Stimulated activated CD8-positive, alpha-beta memory T cell treated with anti-CD3 and anti-CD28 coated beads, Interleukin-15, amount 100 ng/mL, for 48 hours (primary cell): ENCODE data around the gene THRB.
"Not testable (repeated sequence)": the region's sequence is repeated elsewhere in the genome, so short reads cannot be mapped to it uniquely, and the experiment has no call there.

ENCODE experiments used
- DNase-seq, 2 donors: peaks; one replicate each; pipeline ENCODE4 v3.0.0-alpha.2; 2020; ENCODE audit warnings: low read depth in 2 of 2

Gene THRB

GRCh38 chr3:24450160-24450907 is 44.3 kb downstream of the THRB start:
- DNase-seq = no peak

- DNase-seq = no peak
Observed at GRCh38 chr3:24447836-24448235, 46.8 kb downstream of the THRB start.

- no peak for DNase-seq
Observed at GRCh38 chr3:24446032-24446431, 48.6 kb downstream of the THRB start.

GRCh38 chr3:24443476-24443875 is 51.2 kb downstream of the THRB start:
- no peak for DNase-seq

GRCh38 chr3:24440760-24441464 is 53.7 kb downstream of the THRB start:
- DNase-seq = no peak

- DNase-seq = no peak
Observed at GRCh38 chr3:24439021-24439420, 55.6 kb downstream of the THRB start.

- no peak for DNase-seq
Observed at GRCh38 chr3:24437326-24437725, 57.3 kb downstream of the THRB start.

- no peak for DNase-seq
Observed at GRCh38 chr3:24435584-24435983, 59.1 kb downstream of the THRB start.

- DNase-seq = no peak
Observed at GRCh38 chr3:24434651-24435050, 60.0 kb downstream of the THRB start.

GRCh38 chr3:24433838-24434591 is 60.6 kb downstream of the THRB start:
- DNase-seq = no peak

GRCh38 chr3:24432989-24433388 is 61.7 kb downstream of the THRB start:
- no peak for DNase-seq

- DNase-seq = no peak
Observed at GRCh38 chr3:24428481-24428880, 66.2 kb downstream of the THRB start.

- DNase-seq = no peak
Observed at GRCh38 chr3:24426896-24427295, 67.8 kb downstream of the THRB start.

GRCh38 chr3:24420829-24421228 is 73.8 kb downstream of the THRB start:
- DNase-seq = not testable (repeated sequence)

GRCh38 chr3:24420224-24420623 is 74.4 kb downstream of the THRB start:
- no peak for DNase-seq

- no peak for DNase-seq
Observed at GRCh38 chr3:24419067-24419791, 75.4 kb downstream of the THRB start.

GRCh38 chr3:24417730-24418129 is 76.9 kb downstream of the THRB start:
- no peak for DNase-seq

GRCh38 chr3:24416224-24416623 is 78.4 kb downstream of the THRB start:
- no peak for DNase-seq

GRCh38 chr3:24415824-24416223 is 78.8 kb downstream of the THRB start:
- no peak for DNase-seq

- not testable (repeated sequence) for DNase-seq
Observed at GRCh38 chr3:24413662-24414061, 81.0 kb downstream of the THRB start.

- no peak for DNase-seq
Observed at GRCh38 chr3:24410860-24411259, 83.8 kb downstream of the THRB start.
